SK-N-SH (cell line): ENCODE measurements around the gene ZNF174. TPM values are rescaled to one million over a fixed set of nuclear protein-coding genes. Genes with fewer than 3 reads are reported as not detected.

Source experiments
- CTCF ChIA-PET: fragments of 300-600, 350-600 bp; formaldehyde crosslinking; extraction: SDS; loops from one replicate; lab custom pipeline; 2021; lab: Yijun Ruan, JAX
- POLR2A ChIA-PET: fragments of 350-600 bp; sonication (Branson Sonifier 250); formaldehyde crosslinking; extraction: SDS; loops from one replicate; lab custom pipeline; 2020; ENCODE audit warnings: antibody characterized with exemption, inconsistent platforms; lab: Yijun Ruan, JAX
- DNase-seq: peaks from one replicate; pipeline ENCODE4 v3.0.0; 2012
- H2AFZ ChIP-seq: fragments of 200-600 bp; sonication (generic); 2 replicates; pipeline ENCODE4 v1.8.1; 2016; ENCODE audit warnings: antibody characterized with exemption, mild to moderate bottlenecking, low read depth
- H3F3A ChIP-seq: fragments of 200-600 bp; sonication (generic); replicated peaks from 2 replicates; pipeline ENCODE3; 2016; ENCODE audit warnings: antibody characterized with exemption, mild to moderate bottlenecking; ENCODE audit not compliant: insufficient read depth
- H3K27ac ChIP-seq, 2 experiments: fragments of 200-500 bp in 1 of 2; fragments of 200-600 bp in 1 of 2; sonication (Bioruptor generic) in 1 of 2; sonication (generic), shearing (Covaris generic) in 1 of 2; 2 replicates each; pipeline versions ENCODE4 v1.5.1 to v1.6.1; 2014 to 2016; ENCODE audit warnings: low read depth in 2 of 2, inconsistent platforms in 1 of 2, low read length in 1 of 2, mild to moderate bottlenecking in 1 of 2, mixed read lengths in 1 of 2
- H3K27me3 ChIP-seq: fragments of 200-600 bp; sonication (generic), shearing (Covaris generic); 2 replicates; pipeline ENCODE4 v1.6.1; 2016; ENCODE audit warnings: mixed run types; ENCODE audit not compliant: insufficient read depth
- H3K36me3 ChIP-seq, 2 experiments: fragments of 200-500 bp in 1 of 2; fragments of 200-600 bp in 1 of 2; sonication (Bioruptor generic) in 1 of 2; sonication (generic) in 1 of 2; replicated peaks in 1 of 2; 2 replicates each; pipeline versions ENCODE3 to v1.5.1; 2014 to 2016; ENCODE audit warnings: low read length in 1 of 2, mild to moderate bottlenecking in 1 of 2; ENCODE audit not compliant: insufficient read depth in 2 of 2, control insufficient read depth in 1 of 2
- H3K4me1 ChIP-seq, 2 experiments: fragments of 200-500 bp in 1 of 2; fragments of 200-600 bp in 1 of 2; sonication (Bioruptor generic) in 1 of 2; sonication (generic), shearing (Covaris generic) in 1 of 2; 2 replicates each; pipeline versions ENCODE4 v1.5.1 to v1.6.1; 2014 to 2016; ENCODE audit warnings: low read depth in 1 of 2, low read length in 1 of 2, mixed run types in 1 of 2; ENCODE audit not compliant: insufficient read depth in 2 of 2, control insufficient read depth in 1 of 2
- H3K4me2 ChIP-seq: fragments of 200-600 bp; sonication (generic), shearing (Covaris generic); 2 replicates; pipeline ENCODE4 v1.6.1; 2017; ENCODE audit warnings: mixed run types
- H3K4me3 ChIP-seq, 2 experiments: fragments of 200-500 bp in 1 of 2; fragments of 200-600 bp in 1 of 2; sonication (Bioruptor generic) in 1 of 2; sonication (generic), shearing (Covaris generic) in 1 of 2; 2 replicates each; pipeline versions ENCODE4 v1.5.1 to v1.8.1; 2014 to 2016; ENCODE audit warnings: low read depth in 2 of 2, inconsistent platforms in 1 of 2, low read length in 1 of 2, mild to moderate bottlenecking in 1 of 2, mixed read lengths in 1 of 2, moderate library complexity in 1 of 2
- H3K79me2 ChIP-seq: fragments of 200-600 bp; sonication (generic); 2 replicates; pipeline ENCODE4 v1.8.1; 2017; ENCODE audit warnings: mild to moderate bottlenecking; ENCODE audit not compliant: insufficient read depth
- H3K9ac ChIP-seq: fragments of 200-600 bp; sonication (generic); 2 replicates; pipeline ENCODE4 v1.6.1; 2017; ENCODE audit warnings: mixed run types
- H3K9me2 ChIP-seq: fragments of 200-600 bp; sonication (generic); 2 replicates; pipeline ENCODE4 v1.6.1; 2017; ENCODE audit warnings: mixed run types
- H3K9me3 ChIP-seq: fragments of 200-600 bp; sonication (generic); 2 replicates; pipeline ENCODE4 v1.6.1; 2017; ENCODE audit warnings: mixed run types, mild to moderate bottlenecking, moderate library complexity
- H4K20me1 ChIP-seq: fragments of 200-600 bp; sonication (generic); 2 replicates; pipeline ENCODE4 v1.6.1; 2017; ENCODE audit warnings: mild to moderate bottlenecking, mixed run types; ENCODE audit not compliant: insufficient read depth
- CHD2 ChIP-seq: fragments of 150-350 bp; IDR thresholded peaks from 2 replicates; pipeline ENCODE4 v1.6.1; 2018; ENCODE audit warnings: low read length; ENCODE audit not compliant: partially characterized antibody
- ELF1 ChIP-seq: IDR thresholded peaks from 2 replicates; pipeline ENCODE4 v1.4.0; 2012
- EZH2phosphoT487 ChIP-seq: fragments of 200-600 bp; sonication (generic); IDR thresholded peaks from 2 replicates; pipeline ENCODE4 v1.6.1; 2017; ENCODE audit warnings: low read depth, mixed run types, mild to moderate bottlenecking, antibody characterized with exemption, moderate library complexity, borderline replicate concordance
- FOSL2 ChIP-seq: IDR thresholded peaks from 2 replicates; pipeline ENCODE4 v1.4.0; 2012; ENCODE audit warnings: low read depth, mild to moderate bottlenecking, moderate library complexity, borderline replicate concordance
- FOXM1 ChIP-seq: IDR thresholded peaks from 2 replicates; pipeline ENCODE4 v1.4.0; 2012; ENCODE audit warnings: low read depth, mild to moderate bottlenecking
- GATA2 ChIP-seq: sonication (generic); formaldehyde crosslinking; IDR thresholded peaks from 2 replicates; pipeline ENCODE4 v1.5.0; 2020; ENCODE audit warnings: mild to moderate bottlenecking, missing genetic modification reagents
- MEF2A ChIP-seq: IDR thresholded peaks from 2 replicates; pipeline ENCODE4 v1.4.0; 2012; ENCODE audit warnings: low read depth, borderline replicate concordance
- MXI1 ChIP-seq: IDR thresholded peaks from 2 replicates; pipeline ENCODE4 v1.6.1; 2012; ENCODE audit warnings: mild to moderate bottlenecking, low read depth, low read length, improper control_type of control experiment
- NFIC ChIP-seq: IDR thresholded peaks from 2 replicates; pipeline ENCODE4 v1.4.0; 2012; ENCODE audit warnings: borderline replicate concordance
- NRF1 ChIP-seq: IDR thresholded peaks from 2 replicates; pipeline ENCODE4 v1.6.1; 2012; ENCODE audit warnings: low read depth, mild to moderate bottlenecking, low read length
- RAD21 ChIP-seq: IDR thresholded peaks from 2 replicates; pipeline ENCODE4 v1.6.1; 2012; ENCODE audit warnings: mild to moderate bottlenecking, low read length
- RCOR1 ChIP-seq: fragments of 150-350 bp; IDR thresholded peaks from 2 replicates; pipeline ENCODE4 v1.6.1; 2017; ENCODE audit warnings: antibody characterized with exemption, low read length
- RFX5 ChIP-seq: IDR thresholded peaks from 2 replicates; pipeline ENCODE4 v1.6.1; 2012; ENCODE audit warnings: mild to moderate bottlenecking, improper control_type of control experiment, low read length
- RXRA ChIP-seq: IDR thresholded peaks from 2 replicates; pipeline ENCODE4 v1.4.0; 2012; ENCODE audit warnings: low read depth, mild to moderate bottlenecking, borderline replicate concordance
- TAF1 ChIP-seq: IDR thresholded peaks from 2 replicates; pipeline ENCODE4 v1.6.1; 2012; ENCODE audit warnings: low read depth, mild to moderate bottlenecking, low read length, moderate library complexity, borderline replicate concordance
- TCF12 ChIP-seq: IDR thresholded peaks from 2 replicates; pipeline ENCODE4 v1.4.0; 2012
- whole genome bisulfite sequencing: methylation state at CpG from one replicate; pipeline ENCODE4 v1.1.6; 2017; ENCODE audit warnings: low lambda C conversion rate; 5-methylcytosine and 5-hydroxymethylcytosine counted together
- polyA plus RNA-seq, 3 experiments: library from polyadenylated mRNA; depleted of rRNA; stranded (reverse); fragments of >200 nt; gene quantifications; 2 replicates each; pipeline ENCODE4 v1.2.3, GENCODE V29; 2012
- TF ChIP-seq, protein P1 (sequence below): fragments of 150-350 bp; IDR thresholded peaks from 2 replicates; pipeline ENCODE4 v1.6.1; 2016; ENCODE audit warnings: mild to moderate bottlenecking, low read depth, low read length
- TF ChIP-seq, protein P2 (sequence below): IDR thresholded peaks from 2 replicates; pipeline ENCODE4; 2012

ZNF174 gene
- polyA plus RNA-seq, 1 of the 3 experiments (the other 2 are of a cell fraction), result 10.5 TPM

DNA sequence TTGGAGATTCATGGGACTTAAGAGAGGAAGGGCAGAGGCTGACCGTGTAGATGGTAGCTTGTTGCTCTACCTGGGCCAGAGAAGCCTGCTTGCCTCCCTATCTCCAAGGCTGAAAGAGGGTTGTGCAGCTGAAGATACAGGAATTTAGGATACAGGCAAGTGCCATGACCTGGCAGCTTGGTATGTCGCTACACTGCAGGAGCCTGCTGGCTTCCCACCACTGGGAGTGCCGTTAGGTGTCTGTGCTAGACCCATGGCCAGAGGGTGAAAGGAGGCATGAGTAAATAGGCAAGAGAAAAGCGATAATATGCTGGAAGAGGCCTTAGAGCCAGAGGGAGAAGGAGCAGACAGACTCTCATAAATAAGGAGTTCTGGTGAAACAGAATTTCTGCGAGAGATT lies 53.1 kb downstream of the ZNF174 start:
- Histone ChIP-seq H3K27me3 (no peaks in the 10 kb centered on the region), H3K9ac (no peak overlapping the region), H3K4me1 (peaks cover 0 to 8% of the 10 kb centered on the region in 2 experiments; a peak in 3 of 4 replicates), H3K9me3 (no peaks in the 10 kb centered on the region), H3K4me3 (no peak overlapping the region), H3F3A (no peaks in the 10 kb centered on the region), H3K36me3 (peaks cover 0 to 4% of the 10 kb centered on the region in 2 experiments), H4K20me1 (no peaks in the 10 kb centered on the region)
- CTCF ChIA-PET, result no interaction called here
- WGBS, result 92% methylated on average over 5 of the region's 5 CpGs
- POLR2A ChIA-PET, result interaction anchor here (1.0 kb wide), 1 partner anchor 10 kb away, joined by 3 read pairs; no protein-coding TSS in a partner anchor
- TF ChIP-seq MXI1 (no peak), MEF2A (no peak), FOXM1 (no peak), RCOR1 (no peak), RFX5 (no peak), CHD2 (no peak)
- TF ChIP-seq, protein P1, sequence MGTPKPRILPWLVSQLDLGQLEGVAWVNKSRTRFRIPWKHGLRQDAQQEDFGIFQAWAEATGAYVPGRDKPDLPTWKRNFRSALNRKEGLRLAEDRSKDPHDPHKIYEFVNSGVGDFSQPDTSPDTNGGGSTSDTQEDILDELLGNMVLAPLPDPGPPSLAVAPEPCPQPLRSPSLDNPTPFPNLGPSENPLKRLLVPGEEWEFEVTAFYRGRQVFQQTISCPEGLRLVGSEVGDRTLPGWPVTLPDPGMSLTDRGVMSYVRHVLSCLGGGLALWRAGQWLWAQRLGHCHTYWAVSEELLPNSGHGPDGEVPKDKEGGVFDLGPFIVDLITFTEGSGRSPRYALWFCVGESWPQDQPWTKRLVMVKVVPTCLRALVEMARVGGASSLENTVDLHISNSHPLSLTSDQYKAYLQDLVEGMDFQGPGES, result no peak
- TF ChIP-seq, all 33 proteins: peak for 0
- H3K9me2 ChIP-seq, result no peaks in the 10 kb centered on the region
- H3K27ac ChIP-seq, result no peak overlapping the region
- H3K79me2 ChIP-seq, result peaks cover 14% of the 10 kb centered on the region
- H2AFZ ChIP-seq, result no peak overlapping the region
- DNase-seq, result no peak
- no peak overlapping the region for H3K4me2 ChIP-seq

DNA sequence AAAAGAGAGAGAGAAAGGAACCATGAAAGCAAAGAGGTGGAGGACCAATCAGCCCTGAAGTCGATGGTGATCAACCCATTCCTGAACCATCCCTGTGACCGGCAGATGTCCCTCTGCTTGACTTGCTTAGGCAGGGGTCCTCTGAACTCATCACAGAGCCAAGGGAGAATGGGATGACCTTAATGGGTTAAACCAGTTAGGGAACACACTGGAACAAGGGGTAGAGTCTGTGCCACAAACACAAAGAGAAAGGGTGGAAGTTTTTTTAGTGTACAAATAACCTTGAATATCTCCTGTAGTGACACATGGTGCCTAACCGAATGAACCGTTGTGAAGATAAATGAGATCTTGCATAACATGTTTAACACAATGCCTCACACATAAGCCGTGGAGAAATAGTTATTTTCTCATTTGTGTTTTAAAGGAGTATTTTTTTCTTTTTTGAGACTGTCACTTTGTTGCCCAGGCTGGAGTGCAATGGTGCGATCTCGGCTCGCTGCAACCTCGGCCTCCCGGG lies 53.7 kb downstream of the ZNF174 start:
- H3K4me3 ChIP-seq, result no peak overlapping the region
- peaks cover 5 to 13% of the 10 kb centered on the region in 2 experiments; a peak in 3 of 4 replicates for H3K4me1 ChIP-seq
- TF ChIP-seq TCF12, result no peak
- TF ChIP-seq GATA2 (CRISPR knock-in tag), result no peak
- no peak for TF ChIP-seq RFX5
- TF ChIP-seq MEF2A, result no peak
- TF ChIP-seq FOSL2, result no peak
- TF ChIP-seq RAD21, result no peak
- no peak for TF ChIP-seq RXRA
- TF ChIP-seq NFIC, result no peak
- TF ChIP-seq ELF1, result no peak
- no peak for TF ChIP-seq NRF1
- TF ChIP-seq TAF1, result no peak
- TF ChIP-seq, protein P1, result no peak
- TF ChIP-seq EZH2phosphoT487, result no peak
- TF ChIP-seq FOXM1, result no peak
- TF ChIP-seq, protein P2, sequence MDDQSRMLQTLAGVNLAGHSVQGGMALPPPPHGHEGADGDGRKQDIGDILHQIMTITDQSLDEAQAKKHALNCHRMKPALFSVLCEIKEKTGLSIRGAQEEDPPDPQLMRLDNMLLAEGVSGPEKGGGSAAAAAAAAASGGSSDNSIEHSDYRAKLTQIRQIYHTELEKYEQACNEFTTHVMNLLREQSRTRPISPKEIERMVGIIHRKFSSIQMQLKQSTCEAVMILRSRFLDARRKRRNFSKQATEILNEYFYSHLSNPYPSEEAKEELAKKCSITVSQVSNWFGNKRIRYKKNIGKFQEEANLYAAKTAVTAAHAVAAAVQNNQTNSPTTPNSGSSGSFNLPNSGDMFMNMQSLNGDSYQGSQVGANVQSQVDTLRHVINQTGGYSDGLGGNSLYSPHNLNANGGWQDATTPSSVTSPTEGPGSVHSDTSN, result no peak
- no peak for TF ChIP-seq CHD2
- no peak for TF ChIP-seq MXI1
- TF ChIP-seq, all 33 proteins: peak for 0
- peaks cover 19% of the 10 kb centered on the region for H3K79me2 ChIP-seq
- H3K27me3 ChIP-seq, result no peaks in the 10 kb centered on the region
- H3K9me3 ChIP-seq, result no peaks in the 10 kb centered on the region
- ChIA-PET POLR2A (no interaction called here), CTCF (no interaction called here)
- peaks cover 5% of the 10 kb centered on the region for H4K20me1 ChIP-seq
- no peaks in the 10 kb centered on the region for H3K36me3 ChIP-seq
- no peak overlapping the region for H3K4me2 ChIP-seq
- H3K9me2 ChIP-seq, result no peaks in the 10 kb centered on the region
- no peak for DNase-seq
- H3F3A ChIP-seq, result no peaks in the 10 kb centered on the region
- WGBS, result 84% methylated on average over 10 of the region's 10 CpGs
- no peak overlapping the region for H3K27ac ChIP-seq
- no peak overlapping the region for H2AFZ ChIP-seq
- no peak overlapping the region for H3K9ac ChIP-seq
